CD8-positive, alpha-beta memory T cell (primary cell): Measurements from ENCODE around the gene ZMYM4. TPM values are rescaled to one million over a fixed set of nuclear protein-coding genes. Genes with fewer than 3 reads are reported as not detected.
A peak's percentile ranks its signal among the peaks of the same experiment; 100 is the strongest.

ENCODE experiments used
- CTCF ChIA-PET: fragments of 350-600 bp; sonication (Branson Sonifier 250); formaldehyde crosslinking; loops from one replicate; lab custom pipeline; 2021; ENCODE audit warnings: antibody characterized with exemption; lab: Charles Lee
- POLR2A ChIA-PET: fragments of 350-600 bp; sonication (Branson Sonifier 250); formaldehyde crosslinking; loops from one replicate; lab custom pipeline; 2021; ENCODE audit warnings: antibody characterized with exemption; lab: Charles Lee
- DNase-seq, 5 donors: peaks; one replicate each; pipeline versions ENCODE4 v3.0.0 to v3.0.0-alpha.2; 2020 to 2022; ENCODE audit warnings: mixed read lengths in 1 of 5
- H3K27ac ChIP-seq: one replicate; pipeline ENCODE4 v1.7.0; 2013; ENCODE audit warnings: low read depth, mild to moderate bottlenecking, low read length, moderate library complexity
- H3K27me3 ChIP-seq: 2 replicates; pipeline ENCODE4 v1.7.0; 2013; ENCODE audit warnings: low read length, mild to moderate bottlenecking; ENCODE audit not compliant: insufficient read depth, poor library complexity, severe bottlenecking
- H3K36me3 ChIP-seq: 2 replicates; pipeline ENCODE4 v1.7.0; 2013; ENCODE audit warnings: mild to moderate bottlenecking, low read length, moderate library complexity; ENCODE audit not compliant: insufficient read depth
- H3K4me1 ChIP-seq: 2 replicates; pipeline ENCODE4 v1.7.0; 2013; ENCODE audit warnings: mild to moderate bottlenecking, low read length, moderate library complexity; ENCODE audit not compliant: insufficient read depth
- H3K4me3 ChIP-seq: 2 replicates; pipeline ENCODE4 v1.7.0; 2013; ENCODE audit warnings: mild to moderate bottlenecking, low read length
- H3K9me3 ChIP-seq: 2 replicates; pipeline ENCODE4 v1.7.0; 2013; ENCODE audit warnings: mild to moderate bottlenecking, low read length
- H3K27ac Mint-ChIP-seq, 8 donors: one replicate each; pipeline ENCODE4 v1.8.0; 2020 to 2021; ENCODE audit warnings: mixed read lengths in 8 of 8, mild to moderate bottlenecking in 6 of 8, inconsistent platforms in 3 of 8, moderate library complexity in 3 of 8
- H3K27me3 Mint-ChIP-seq, 2 donors: one replicate each; pipeline ENCODE4 v1.8.0; 2020 to 2021; ENCODE audit warnings: mixed read lengths in 2 of 2, mild to moderate bottlenecking in 1 of 2, moderate library complexity in 1 of 2
- H3K36me3 Mint-ChIP-seq, 3 donors: one replicate each; pipeline ENCODE4 v1.8.0; 2020 to 2021; ENCODE audit warnings: mixed read lengths in 3 of 3, inconsistent platforms in 1 of 3, mild to moderate bottlenecking in 1 of 3
- H3K4me1 Mint-ChIP-seq, 3 donors: one replicate each; pipeline ENCODE4 v1.8.0; 2020 to 2021; ENCODE audit warnings: mixed read lengths in 3 of 3, inconsistent platforms in 1 of 3, mild to moderate bottlenecking in 1 of 3
- H3K4me3 Mint-ChIP-seq, 7 donors: one replicate each; pipeline ENCODE4 v1.8.0; 2020 to 2021; ENCODE audit warnings: mixed read lengths in 7 of 7, mild to moderate bottlenecking in 6 of 7, moderate library complexity in 4 of 7, inconsistent platforms in 2 of 7
- H3K9me3 Mint-ChIP-seq, 5 donors: one replicate each; pipeline ENCODE4 v1.8.0; 2020 to 2022; ENCODE audit warnings: mixed read lengths in 5 of 5, mild to moderate bottlenecking in 3 of 5, moderate library complexity in 2 of 5, inconsistent platforms in 1 of 5
- polyA plus RNA-seq: library from polyadenylated mRNA; unstranded; fragments of 300-500 nt; fragmentation: Illumina TruSeq; gene quantifications from one replicate; pipeline ENCODE4 v1.2.3, GENCODE V29; 2021
- total RNA-seq, 2 experiments: library from RNA; stranded (reverse); gene quantifications; one replicate each; pipeline ENCODE4 v1.2.3, GENCODE V29; 2021

The ZMYM4 gene
- total and polyA plus RNA-seq, 3 experiments from 2014 or later = 25.5 to 30.9 (median 26.2) TPM

GRCh38 chr1:35264871-35265270 lies 3.6 kb upstream of the ZMYM4 start:
- Histone ChIP-seq H3K27ac (no peak overlapping the region), H3K4me3 (no peak overlapping the region), H3K9me3 (no peaks in the 10 kb centered on the region), H3K36me3 (no peaks in the 10 kb centered on the region), H3K27me3 (no peaks in the 10 kb centered on the region), H3K4me1 (peaks cover 13% of the 10 kb centered on the region)
- ChIA-PET CTCF (no interaction called here), POLR2A (no interaction called here)
- Mint-ChIP-seq H3K36me3 (peaks cover 0 to 6% (median 2%) of the 10 kb centered on the region in 3 donors), H3K27ac (no peak overlapping the region), H3K27me3 (peaks cover 13 to 32% of the 10 kb centered on the region in 2 donors), H3K4me3 (no peak overlapping the region), H3K9me3 (peaks cover 0 to 2% (median 0%) of the 10 kb centered on the region in 5 donors), H3K4me1 (peaks cover 10 to 14% (median 12%) of the 10 kb centered on the region in 3 donors)
- DNase-seq = no peak

DNA sequence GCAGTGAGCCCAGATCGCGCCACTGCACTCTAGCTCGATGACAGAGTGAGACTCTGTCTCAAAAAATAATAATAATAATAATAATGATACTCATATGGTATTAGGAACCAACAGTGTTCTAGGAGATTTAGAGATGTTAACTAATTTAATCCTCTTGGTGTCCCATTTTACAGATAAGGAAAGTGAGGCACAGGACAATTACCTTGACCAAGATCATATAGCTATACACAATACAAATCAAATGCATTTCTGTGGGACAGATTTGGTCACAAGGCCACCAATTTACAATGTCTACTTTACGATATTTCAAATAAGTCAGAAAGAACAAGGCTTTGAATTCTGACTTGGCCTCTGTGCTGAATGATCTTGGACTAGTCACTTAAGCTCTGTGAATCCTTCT lies 2.2 kb upstream of the ZMYM4 start:
- no peak overlapping the region for H3K27ac ChIP-seq
- ChIA-PET CTCF (no interaction called here), POLR2A (no interaction called here)
- H3K4me3 Mint-ChIP-seq = peak overlapping the region in 1 of 7 donors; percentile 32
- H3K4me3 ChIP-seq = no peak overlapping the region
- H3K27me3 Mint-ChIP-seq = peaks cover 13 to 32% of the 10 kb centered on the region in 2 donors
- peaks cover 0 to 6% (median 2%) of the 10 kb centered on the region in 3 donors for H3K36me3 Mint-ChIP-seq
- H3K4me1 ChIP-seq = peaks cover 15% of the 10 kb centered on the region
- DNase-seq = no peak
- no peak overlapping the region for H3K27ac Mint-ChIP-seq
- no peaks in the 10 kb centered on the region for H3K27me3 ChIP-seq
- no peaks in the 10 kb centered on the region for H3K9me3 ChIP-seq
- H3K9me3 Mint-ChIP-seq = peaks cover 0 to 2% (median 0%) of the 10 kb centered on the region in 5 donors
- H3K4me1 Mint-ChIP-seq = peaks cover 18 to 27% (median 25%) of the 10 kb centered on the region in 3 donors
- no peaks in the 10 kb centered on the region for H3K36me3 ChIP-seq

DNA sequence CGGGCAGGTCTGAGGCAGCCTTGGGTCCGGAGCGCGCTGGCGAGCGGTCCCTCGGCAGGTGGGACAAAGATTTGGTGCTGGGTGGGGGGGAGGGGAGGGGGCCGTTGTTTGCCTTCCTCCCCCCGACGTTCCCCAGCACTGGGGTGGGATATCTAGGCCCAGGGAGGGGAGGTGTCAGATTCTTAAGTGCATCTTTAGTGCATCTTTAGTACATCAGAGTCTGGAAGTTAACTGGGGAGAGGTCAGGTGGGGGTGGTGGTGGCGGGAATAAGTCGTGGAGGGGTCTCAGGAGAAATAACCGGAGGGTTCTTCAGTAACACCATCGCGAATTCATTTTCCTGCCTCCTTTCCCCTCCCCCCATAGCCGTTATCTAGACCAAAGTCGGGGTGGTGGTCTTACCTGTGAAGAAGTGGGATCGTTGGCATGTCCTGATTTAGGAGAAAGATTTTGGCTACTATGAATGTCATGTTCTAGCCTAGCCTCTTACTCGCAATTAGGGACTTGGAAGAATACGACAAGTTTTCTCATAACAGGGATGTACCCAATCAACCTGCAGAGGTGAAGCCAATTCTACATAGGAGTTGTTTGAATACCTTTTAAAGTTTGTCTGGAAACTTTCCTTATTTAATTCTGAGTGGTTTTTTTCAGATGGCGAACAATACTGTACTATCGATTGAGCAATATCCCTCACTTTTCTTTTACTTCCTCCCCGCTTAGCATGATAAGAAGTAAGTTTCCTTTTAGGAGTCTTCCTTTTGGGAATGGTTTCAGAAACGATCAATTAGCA lies 886 bp downstream of the ZMYM4 start:
- H3K27me3 Mint-ChIP-seq = peaks cover 9 to 13% of the 10 kb centered on the region in 2 donors
- H3K4me3 ChIP-seq = peak overlapping the region; percentile 52
- H3K27me3 ChIP-seq = no peaks in the 10 kb centered on the region
- H3K36me3 ChIP-seq = no peaks in the 10 kb centered on the region
- H3K27ac Mint-ChIP-seq = peak overlapping the region in 7 of 8 donors; percentile 66 to 93 (median 81)
- H3K9me3 Mint-ChIP-seq = peaks cover 0 to 2% (median 0%) of the 10 kb centered on the region in 5 donors
- CTCF ChIA-PET = interaction anchor here (0.9 kb wide), 1 partner anchor 11 kb away, joined by 3 read pairs; no protein-coding TSS in a partner anchor
- H3K9me3 ChIP-seq = no peaks in the 10 kb centered on the region
- peaks cover 0 to 10% (median 2%) of the 10 kb centered on the region in 3 donors for H3K36me3 Mint-ChIP-seq
- H3K27ac ChIP-seq = peak overlapping the region; percentile 76
- peak overlapping the region; percentile 87 to 95 (median 89) for H3K4me3 Mint-ChIP-seq
- DNase-seq = no peak
- H3K4me1 Mint-ChIP-seq = peaks cover 25 to 46% (median 38%) of the 10 kb centered on the region in 3 donors
- POLR2A ChIA-PET = no interaction called here
- H3K4me1 ChIP-seq = peaks cover 15% of the 10 kb centered on the region

DNA sequence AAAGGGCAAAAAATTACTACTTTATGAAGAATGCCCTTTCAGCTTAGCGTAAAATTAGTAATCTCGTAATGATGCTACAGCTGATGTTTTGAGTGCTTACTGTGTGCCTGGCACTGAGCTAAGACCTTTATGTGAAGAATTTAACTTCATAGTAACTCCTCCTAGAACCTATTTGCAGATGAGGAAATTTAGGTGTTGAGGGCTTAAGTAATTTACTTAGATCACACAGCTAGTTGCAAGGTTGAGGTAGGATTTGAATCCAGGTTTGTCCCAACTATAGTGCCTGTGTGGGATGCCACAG lies 1.4 kb downstream of the ZMYM4 start:
- Histone ChIP-seq H3K4me1 (peaks cover 15% of the 10 kb centered on the region), H3K27me3 (no peaks in the 10 kb centered on the region), H3K9me3 (no peaks in the 10 kb centered on the region), H3K27ac (peak overlapping the region; percentile 76), H3K4me3 (no peak overlapping the region), H3K36me3 (no peaks in the 10 kb centered on the region)
- POLR2A ChIA-PET = no interaction called here
- Mint-ChIP-seq H3K4me1 (peaks cover 25 to 46% (median 42%) of the 10 kb centered on the region in 3 donors), H3K27ac (peak overlapping the region in 6 of 8 donors; percentile 66 to 93 (median 82)), H3K4me3 (peak overlapping the region in 6 of 7 donors; percentile 87 to 95 (median 89)), H3K27me3 (peaks cover 4 to 7% of the 10 kb centered on the region in 2 donors), H3K9me3 (peaks cover 0 to 2% (median 0%) of the 10 kb centered on the region in 5 donors), H3K36me3 (peaks cover 0 to 10% (median 4%) of the 10 kb centered on the region in 3 donors)
- DNase-seq = no peak
- CTCF ChIA-PET = no interaction called here

DNA sequence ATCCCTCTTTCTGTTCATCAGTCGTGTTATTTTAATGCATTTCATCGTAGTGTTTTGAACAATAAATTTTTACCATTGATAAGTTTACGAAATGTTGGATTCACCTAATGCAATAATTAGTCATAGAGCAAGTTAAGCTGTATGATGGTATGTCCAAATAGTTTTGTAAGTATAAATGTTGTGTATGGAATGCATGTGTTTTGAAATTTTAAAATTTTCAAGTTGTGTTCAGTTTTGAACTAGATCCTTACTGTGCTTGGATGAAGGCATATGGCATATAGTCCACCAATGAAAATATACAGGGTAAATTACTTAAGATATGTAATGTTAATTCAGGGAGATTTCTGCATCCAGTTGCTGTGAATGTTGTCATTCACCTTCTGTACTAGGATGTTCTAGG lies 2.3 kb downstream of the ZMYM4 start:
- H3K4me3 Mint-ChIP-seq = peak overlapping the region; percentile 6 to 95 (median 36)
- peaks cover 25 to 46% (median 42%) of the 10 kb centered on the region in 3 donors for H3K4me1 Mint-ChIP-seq
- Histone ChIP-seq H3K4me3 (no peak overlapping the region), H3K27ac (no peak overlapping the region), H3K27me3 (no peaks in the 10 kb centered on the region), H3K36me3 (no peaks in the 10 kb centered on the region), H3K4me1 (peaks cover 15% of the 10 kb centered on the region), H3K9me3 (no peaks in the 10 kb centered on the region)
- peaks cover 0 to 10% (median 4%) of the 10 kb centered on the region in 3 donors for H3K36me3 Mint-ChIP-seq
- H3K9me3 Mint-ChIP-seq = peaks cover 0 to 2% (median 0%) of the 10 kb centered on the region in 5 donors
- no peak for DNase-seq
- H3K27me3 Mint-ChIP-seq = no peaks in the 10 kb centered on the region
- H3K27ac Mint-ChIP-seq = peak overlapping the region in 2 of 8 donors; percentile 19 to 82
- ChIA-PET POLR2A (interaction anchor here (0.7 kb wide), 1 partner anchor 58 kb away, joined by 3 read pairs; no protein-coding TSS in a partner anchor), CTCF (no interaction called here)

DNA sequence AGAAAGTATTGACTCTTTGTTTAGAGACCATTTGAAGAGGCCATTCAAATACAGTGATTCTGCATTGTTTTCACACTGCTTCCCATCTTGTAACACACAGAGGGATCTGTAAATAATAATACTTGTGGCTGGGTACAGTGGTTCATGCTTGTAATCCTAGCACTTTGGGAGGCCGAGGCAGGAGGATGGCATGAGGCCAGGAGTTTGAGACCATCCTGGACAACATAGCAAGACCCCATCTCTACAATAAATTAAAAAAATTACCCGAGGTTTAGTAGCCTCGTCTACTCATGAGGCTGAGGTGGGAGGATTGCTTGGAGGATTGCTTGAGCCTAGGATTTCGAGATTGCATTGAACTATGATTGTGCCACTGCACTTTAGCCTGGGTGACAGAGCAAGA lies 5.7 kb downstream of the ZMYM4 start:
- no peaks in the 10 kb centered on the region for H3K36me3 ChIP-seq
- Mint-ChIP-seq H3K4me1 (peaks cover 23 to 49% (median 47%) of the 10 kb centered on the region in 3 donors), H3K36me3 (peaks cover 5 to 15% (median 15%) of the 10 kb centered on the region in 3 donors), H3K27ac (no peak overlapping the region), H3K9me3 (no peaks in the 10 kb centered on the region), H3K4me3 (peak overlapping the region in 1 of 7 donors; percentile 21), H3K27me3 (no peaks in the 10 kb centered on the region)
- H3K9me3 ChIP-seq = no peaks in the 10 kb centered on the region
- CTCF ChIA-PET = no interaction called here
- peaks cover 8% of the 10 kb centered on the region for H3K4me1 ChIP-seq
- POLR2A ChIA-PET = no interaction called here
- DNase-seq = no peak
- H3K4me3 ChIP-seq = no peak overlapping the region
- no peak overlapping the region for H3K27ac ChIP-seq
- H3K27me3 ChIP-seq = no peaks in the 10 kb centered on the region

- Histone ChIP-seq H3K4me3 (no peak overlapping the region), H3K4me1 (no peaks in the 10 kb centered on the region), H3K27me3 (no peaks in the 10 kb centered on the region), H3K9me3 (no peaks in the 10 kb centered on the region), H3K36me3 (no peaks in the 10 kb centered on the region), H3K27ac (peak overlapping the region; percentile 35)
- ChIA-PET CTCF (no interaction called here), POLR2A (no interaction called here)
- Mint-ChIP-seq H3K4me3 (no peak overlapping the region), H3K27me3 (no peaks in the 10 kb centered on the region), H3K9me3 (peaks cover 0 to 5% (median 3%) of the 10 kb centered on the region in 5 donors), H3K4me1 (peaks cover 12 to 24% (median 15%) of the 10 kb centered on the region in 3 donors), H3K36me3 (peaks cover 24 to 28% (median 27%) of the 10 kb centered on the region in 3 donors), H3K27ac (peak overlapping the region in 1 of 8 donors; percentile 29)
- no peak for DNase-seq
Observed at GRCh38 chr1:35278886-35279554, 10.5 kb downstream of the ZMYM4 start.

DNA sequence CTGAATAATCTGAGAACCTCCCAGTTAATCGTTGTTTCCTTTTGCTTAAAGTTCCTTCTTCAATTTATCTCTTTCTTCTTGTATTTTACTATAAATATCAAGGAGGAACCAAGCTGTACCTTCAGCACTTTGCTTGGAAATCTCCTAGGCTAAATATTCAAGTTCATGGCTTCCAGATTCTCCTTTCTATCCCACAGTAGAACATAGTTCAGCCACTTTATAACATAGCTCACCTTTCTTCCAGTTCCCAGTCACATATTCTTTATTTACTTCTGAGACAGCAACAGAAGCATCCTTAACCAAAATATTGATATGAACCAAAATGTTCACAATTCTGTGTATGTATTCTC lies 11.0 kb downstream of the ZMYM4 start:
- Histone ChIP-seq H3K27ac (peak overlapping the region; percentile 21), H3K27me3 (no peaks in the 10 kb centered on the region), H3K36me3 (no peaks in the 10 kb centered on the region), H3K4me1 (no peaks in the 10 kb centered on the region), H3K9me3 (no peaks in the 10 kb centered on the region), H3K4me3 (no peak overlapping the region)
- Mint-ChIP-seq H3K4me3 (no peak overlapping the region), H3K36me3 (peaks cover 25 to 31% (median 30%) of the 10 kb centered on the region in 3 donors), H3K27ac (peak overlapping the region in 2 of 8 donors; percentile 18 to 29), H3K9me3 (peaks cover 0 to 5% (median 3%) of the 10 kb centered on the region in 5 donors), H3K4me1 (peaks cover 15 to 26% (median 16%) of the 10 kb centered on the region in 3 donors), H3K27me3 (no peaks in the 10 kb centered on the region)
- ChIA-PET CTCF (no interaction called here), POLR2A (no interaction called here)
- DNase-seq = no peak
